Stimulated activated effector memory CD8-positive, alpha-beta T cell treated with anti-CD3 and anti-CD28 coated beads, Interleukin-12 subunit alpha, Interleukin-12 subunit beta, amount 100 ng/mL, for 72 hours (primary cell): ENCODE measurements around the gene PCBP4.
A peak's percentile ranks its signal among the peaks of the same experiment; 100 is the strongest.

ENCODE experiments used
- ATAC-seq: fragments of 150-1000 bp; cut with Tn5 transposase; 2 replicates; pipeline ENCODE4 v1.10.0; 2021
- DNase-seq, 2 donors: peaks; one replicate each; pipeline ENCODE4 v3.0.0; 2021 to 2022; ENCODE audit warnings: low spot score in 2 of 2
- H3K27ac Mint-ChIP-seq: one replicate; pipeline ENCODE4 v1.8.0; 2022; ENCODE audit warnings: mild to moderate bottlenecking, mixed read lengths
- H3K36me3 Mint-ChIP-seq: one replicate; pipeline ENCODE4 v1.8.0; 2022; ENCODE audit warnings: mild to moderate bottlenecking, mixed read lengths
- H3K4me1 Mint-ChIP-seq: one replicate; pipeline ENCODE4 v1.8.0; 2022; ENCODE audit warnings: mixed read lengths
- H3K4me3 Mint-ChIP-seq: one replicate; pipeline ENCODE4 v1.8.0; 2022; ENCODE audit warnings: mild to moderate bottlenecking, mixed read lengths
- H3K9me3 Mint-ChIP-seq: one replicate; pipeline ENCODE4 v1.8.0; 2022; ENCODE audit warnings: mixed read lengths

The PCBP4 gene

GRCh38 chr3:51944451-51945021 is 22.7 kb downstream of the PCBP4 start:
- DNase-seq (no peak), ATAC-seq (no peak)
- Mint-ChIP-seq H3K36me3 (peaks cover 4% of the 10 kb centered on the region), H3K4me1 (peaks cover 28% of the 10 kb centered on the region), H3K27ac (peak overlapping the region; percentile 26), H3K9me3 (no peaks in the 10 kb centered on the region), H3K4me3 (no peak overlapping the region)

- DNase-seq (no peak), ATAC-seq (no peak)
- peaks cover 4% of the 10 kb centered on the region for H3K36me3 Mint-ChIP-seq
- H3K27ac Mint-ChIP-seq: no peak overlapping the region
- peak overlapping the region; percentile 85 for H3K4me3 Mint-ChIP-seq
- peaks cover 34% of the 10 kb centered on the region for H3K4me1 Mint-ChIP-seq
- H3K9me3 Mint-ChIP-seq: no peaks in the 10 kb centered on the region
Measured at GRCh38 chr3:51943451-51944391, 23.5 kb downstream of the PCBP4 start.

DNA sequence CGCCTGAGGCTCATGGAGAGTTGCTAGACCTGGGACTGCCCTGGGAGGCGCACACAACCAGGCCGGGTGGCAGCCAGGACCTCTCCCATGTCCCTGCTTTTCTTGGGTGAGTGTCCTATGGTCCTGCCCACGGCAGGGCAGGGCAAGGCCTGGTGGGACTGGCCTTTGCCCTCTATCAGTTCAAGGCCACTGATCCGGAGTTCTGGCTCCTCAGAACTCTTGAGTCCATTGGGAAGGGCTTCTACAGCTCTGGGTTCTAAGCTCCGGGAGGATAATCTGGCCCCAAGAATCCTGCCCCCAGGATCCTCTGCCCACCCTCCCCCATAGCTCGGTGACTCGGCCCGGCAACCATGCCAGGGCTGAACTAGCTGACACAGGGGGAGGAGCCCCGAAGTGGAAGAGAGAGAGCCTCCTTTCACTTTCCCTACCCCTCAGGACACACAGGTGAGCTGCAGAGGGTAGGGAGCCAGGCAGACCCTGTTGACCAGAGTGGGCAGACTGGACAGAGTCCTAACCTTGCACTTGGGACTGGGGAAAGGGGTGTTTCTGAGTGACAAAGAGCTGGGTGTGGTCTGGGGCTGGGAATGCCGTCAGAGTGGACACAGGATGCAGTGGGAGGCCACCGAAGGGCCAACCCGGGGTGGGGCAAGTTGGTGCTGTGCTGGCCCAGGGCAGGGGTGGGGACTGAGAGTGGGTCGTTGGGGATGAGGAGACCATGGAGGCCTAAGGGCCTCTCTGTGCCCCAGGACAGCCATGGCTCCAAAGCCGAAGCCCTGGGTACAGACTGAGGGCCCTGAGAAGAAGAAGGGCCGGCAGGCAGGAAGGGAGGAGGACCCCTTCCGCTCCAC is 24.4 kb downstream of the PCBP4 start:
- DNase-seq (peak in 1 of 2 donors; percentile 76), ATAC-seq (peak; percentile 27)
- Mint-ChIP-seq H3K4me1 (peaks cover 34% of the 10 kb centered on the region), H3K36me3 (peaks cover 12% of the 10 kb centered on the region), H3K27ac (peak overlapping the region; percentile 89), H3K4me3 (peak overlapping the region; percentile 85), H3K9me3 (no peaks in the 10 kb centered on the region)

- no peaks in the 10 kb centered on the region for H3K9me3 Mint-ChIP-seq
- H3K4me3 Mint-ChIP-seq: peak within 1 kb of the TSS; percentile 85
- peaks cover 21% of the 10 kb centered on the region for H3K36me3 Mint-ChIP-seq
- ATAC-seq (peak; percentile 92), DNase-seq (peak; percentile 98 to 99)
- peaks cover 34% of the 10 kb centered on the region for H3K4me1 Mint-ChIP-seq
- H3K27ac Mint-ChIP-seq: peak within 1 kb of the TSS; percentile 89
Measured at GRCh38 chr3:51941798-51942602, 25.3 kb downstream of the PCBP4 start, which contains the start of the genes PARP3 and RRP9. TSS of gene PARP3 (plus strand) at chr3:51942363. CDS start at chr3:51943356, 993 bp downstream. TSS of gene RRP9 (minus strand) at chr3:51941904. CDS start at chr3:51941867, 37 bp downstream.

- H3K4me1 Mint-ChIP-seq: peaks cover 34% of the 10 kb centered on the region
- H3K36me3 Mint-ChIP-seq: peaks cover 26% of the 10 kb centered on the region
- DNase-seq (no peak), ATAC-seq (no peak)
- H3K9me3 Mint-ChIP-seq: no peaks in the 10 kb centered on the region
- H3K4me3 Mint-ChIP-seq: peak overlapping the region; percentile 85
- H3K27ac Mint-ChIP-seq: peak overlapping the region; percentile 89
Measured at GRCh38 chr3:51941463-51941797, 25.8 kb downstream of the PCBP4 start.

DNA sequence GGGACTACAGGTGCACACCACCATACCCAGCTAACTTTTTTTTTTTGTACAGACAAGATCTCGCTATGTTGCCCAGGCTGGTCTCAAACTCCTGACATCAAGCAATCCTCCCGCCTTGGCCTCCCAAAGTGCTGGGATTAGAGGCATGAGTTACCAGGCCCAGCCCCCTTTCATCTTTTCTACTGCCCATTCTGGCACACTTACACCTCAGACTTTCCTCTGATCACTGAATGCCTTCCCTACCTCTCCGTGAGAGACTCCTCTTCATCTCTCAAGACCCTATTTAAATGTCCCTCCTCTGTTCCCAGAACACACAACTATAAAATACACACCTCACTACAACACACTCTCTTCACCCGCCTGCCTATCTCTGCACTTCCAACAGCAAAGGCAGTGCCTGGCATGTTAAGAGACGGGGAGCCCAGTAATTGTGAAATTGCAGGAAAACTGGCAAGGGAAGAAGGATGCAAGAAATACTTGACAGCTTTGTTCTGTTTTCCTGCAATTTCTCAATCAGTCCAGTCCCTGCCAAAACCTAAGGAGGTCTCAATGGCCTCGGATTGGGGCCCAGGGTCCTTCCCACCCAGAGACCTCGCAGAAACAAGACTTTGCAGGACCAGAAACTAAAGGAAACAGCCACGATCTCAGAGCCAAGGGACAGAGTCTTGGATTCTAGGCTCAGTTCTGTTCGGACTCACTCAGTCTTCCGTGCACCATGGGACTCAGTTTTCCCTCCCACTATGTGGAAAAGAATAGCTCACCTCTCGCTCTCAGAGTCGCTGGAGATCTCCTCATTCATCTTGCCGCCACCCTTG is 26.4 kb downstream of the PCBP4 start:
- peak overlapping the region; percentile 20 for H3K27ac Mint-ChIP-seq
- H3K9me3 Mint-ChIP-seq: no peaks in the 10 kb centered on the region
- peaks cover 34% of the 10 kb centered on the region for H3K4me1 Mint-ChIP-seq
- ATAC-seq (no peak), DNase-seq (no peak)
- peaks cover 32% of the 10 kb centered on the region for H3K36me3 Mint-ChIP-seq
- peak overlapping the region; percentile 85 for H3K4me3 Mint-ChIP-seq

DNA sequence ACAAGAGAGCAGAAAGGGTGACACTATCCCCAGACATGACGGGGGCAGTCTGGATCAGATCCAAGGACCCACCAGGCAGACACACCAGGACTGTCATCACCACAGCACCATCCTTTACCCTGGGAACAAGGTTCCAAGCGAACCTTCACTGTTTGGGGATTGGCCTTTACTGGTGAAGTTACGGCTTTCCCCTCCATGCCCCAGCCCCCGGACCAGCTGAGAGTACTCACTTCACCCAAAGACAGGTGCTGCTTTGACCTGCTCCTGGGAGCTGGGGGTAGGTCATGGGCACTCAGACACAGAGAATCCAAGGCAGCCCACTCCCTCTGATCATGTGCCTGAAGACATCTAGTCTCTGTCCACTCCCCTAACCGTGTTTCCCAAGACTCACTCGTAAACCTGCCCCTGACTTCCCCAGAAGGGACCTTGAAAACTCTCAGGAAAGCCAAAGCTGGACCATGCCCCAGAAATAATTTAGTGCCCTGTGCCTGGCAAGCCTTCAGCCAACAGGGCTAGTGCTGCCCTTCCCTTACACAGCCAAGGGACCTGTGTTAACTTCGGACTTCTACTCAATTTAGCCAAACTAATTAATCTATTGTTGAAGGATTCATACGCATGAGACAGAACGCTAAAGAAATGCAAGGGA is 28.4 kb downstream of the PCBP4 start:
- no peak for DNase-seq
- H3K27ac Mint-ChIP-seq: peak overlapping the region; percentile 48
- no peak for ATAC-seq
- H3K4me3 Mint-ChIP-seq: no peak overlapping the region
- H3K9me3 Mint-ChIP-seq: no peaks in the 10 kb centered on the region
- H3K4me1 Mint-ChIP-seq: peaks cover 34% of the 10 kb centered on the region
- peaks cover 52% of the 10 kb centered on the region for H3K36me3 Mint-ChIP-seq

DNA sequence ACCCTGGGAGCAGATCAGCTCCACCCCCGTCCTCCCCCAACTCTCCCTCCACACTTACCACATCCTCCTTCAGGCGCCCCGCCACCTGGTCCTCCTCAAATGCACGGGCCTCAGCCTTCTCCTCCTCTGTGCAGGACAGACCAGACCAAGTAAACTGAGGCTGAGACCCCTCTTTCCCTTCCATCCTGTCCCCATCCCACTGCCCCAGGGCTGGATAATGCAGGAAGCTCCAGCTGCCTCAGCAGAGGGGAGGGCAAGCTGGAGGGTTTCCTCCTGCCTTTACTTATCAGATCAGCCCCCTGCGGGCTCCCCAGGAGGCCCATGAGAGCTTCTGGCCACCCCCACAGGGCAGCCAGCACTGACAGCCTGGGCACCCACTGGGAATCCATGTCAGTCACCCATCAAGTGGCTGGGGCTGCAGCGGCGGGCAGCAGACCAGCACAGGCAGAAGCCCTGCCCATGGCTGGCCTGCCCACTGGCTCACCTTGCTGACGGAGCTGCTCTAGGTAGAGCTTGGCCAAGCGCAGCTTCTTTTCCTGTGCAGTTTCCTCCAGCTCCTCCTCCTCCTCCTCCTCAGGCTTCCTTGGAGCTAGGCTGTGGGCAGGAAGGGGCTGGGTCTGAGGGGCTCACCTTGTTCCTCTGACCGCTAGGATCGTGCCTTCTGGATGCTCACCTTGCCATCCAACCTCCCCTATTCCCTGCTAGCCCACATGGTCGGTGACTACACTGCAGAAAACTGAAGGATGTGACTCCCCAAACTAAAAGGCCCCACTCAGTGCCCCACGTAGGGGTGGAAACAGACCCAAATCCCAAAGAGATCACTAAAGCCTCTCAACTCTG is 29.4 kb downstream of the PCBP4 start:
- Mint-ChIP-seq H3K4me1 (peaks cover 31% of the 10 kb centered on the region), H3K4me3 (no peak overlapping the region), H3K36me3 (peaks cover 53% of the 10 kb centered on the region), H3K9me3 (no peaks in the 10 kb centered on the region), H3K27ac (peak overlapping the region; percentile 48)
- no peak for ATAC-seq
- no peak for DNase-seq

DNA sequence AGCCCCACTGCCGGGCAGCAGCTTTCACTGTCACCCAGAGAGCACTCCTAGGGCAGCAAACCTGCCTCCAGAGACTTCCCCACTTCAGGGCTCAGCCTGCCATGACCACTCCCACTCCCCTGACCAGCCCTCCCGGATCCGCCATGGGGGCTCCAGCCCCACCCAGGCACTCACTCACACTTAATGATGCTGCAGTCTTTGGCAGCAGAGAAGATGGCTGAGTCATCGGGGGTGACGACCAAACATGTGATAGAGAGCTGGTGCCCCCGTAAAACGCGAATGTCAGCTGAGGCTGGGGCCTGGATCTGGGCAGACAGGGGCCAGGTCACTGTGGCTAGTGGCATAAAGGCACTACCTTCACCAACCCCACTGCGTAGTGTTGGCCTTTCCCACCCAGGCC is 30.2 kb downstream of the PCBP4 start:
- H3K36me3 Mint-ChIP-seq: peaks cover 61% of the 10 kb centered on the region
- no peak for ATAC-seq
- no peak overlapping the region for H3K27ac Mint-ChIP-seq
- no peak overlapping the region for H3K4me3 Mint-ChIP-seq
- H3K9me3 Mint-ChIP-seq: no peaks in the 10 kb centered on the region
- H3K4me1 Mint-ChIP-seq: peaks cover 23% of the 10 kb centered on the region
- peak in 1 of 2 donors; percentile 47 for DNase-seq

GRCh38 chr3:51935886-51936755 is 31.1 kb downstream of the PCBP4 start:
- H3K4me1 Mint-ChIP-seq: peaks cover 18% of the 10 kb centered on the region
- no peak for ATAC-seq
- H3K9me3 Mint-ChIP-seq: no peaks in the 10 kb centered on the region
- no peak overlapping the region for H3K4me3 Mint-ChIP-seq
- DNase-seq: peak in 1 of 2 donors; percentile 40
- H3K36me3 Mint-ChIP-seq: peaks cover 70% of the 10 kb centered on the region
- H3K27ac Mint-ChIP-seq: no peak overlapping the region

DNA sequence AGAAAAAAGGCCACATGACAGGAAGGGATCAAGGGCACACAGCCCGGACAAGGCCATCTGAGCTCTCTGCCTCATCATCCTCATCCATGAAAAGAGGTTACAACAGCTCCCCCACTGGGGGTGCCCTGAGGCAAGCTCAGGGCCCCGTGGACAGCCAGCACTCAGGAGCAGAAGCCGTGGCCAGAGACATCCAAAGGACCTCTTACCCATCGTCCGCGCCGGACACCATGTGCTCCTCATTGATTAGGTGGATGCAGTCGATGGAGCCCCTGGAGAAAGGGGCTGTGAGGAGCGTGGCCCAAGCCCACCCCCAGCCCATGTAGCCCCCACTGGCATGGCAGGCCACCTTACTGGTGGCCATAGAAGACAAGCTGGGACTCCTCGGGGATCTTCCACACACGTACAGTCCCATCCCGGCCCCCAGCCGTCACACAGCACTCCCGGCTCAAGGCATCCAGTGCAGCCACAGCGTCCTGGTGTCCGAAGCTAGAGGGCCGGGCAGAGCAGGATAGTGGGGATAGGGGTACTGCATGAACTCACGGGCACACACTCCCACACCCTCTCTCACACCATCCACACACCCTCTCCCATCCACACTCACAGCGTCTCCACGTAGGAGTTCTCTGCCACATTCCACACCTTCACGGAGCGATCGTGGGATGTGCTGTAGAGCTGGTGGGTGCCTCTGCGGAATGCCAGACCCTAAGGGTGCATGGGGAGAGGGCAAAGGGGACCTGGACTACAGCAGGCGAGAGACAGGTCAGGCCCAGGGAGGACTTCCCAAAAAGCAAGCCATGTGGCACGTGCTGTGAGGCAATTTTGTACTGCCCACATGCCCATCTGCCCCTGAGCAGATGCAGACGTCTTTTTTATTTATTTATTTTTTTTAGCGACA is 32.0 kb downstream of the PCBP4 start:
- no peaks in the 10 kb centered on the region for H3K9me3 Mint-ChIP-seq
- H3K27ac Mint-ChIP-seq: no peak overlapping the region
- H3K36me3 Mint-ChIP-seq: peaks cover 67% of the 10 kb centered on the region
- DNase-seq (peak in 1 of 2 donors; percentile 46), ATAC-seq (no peak)
- no peak overlapping the region for H3K4me3 Mint-ChIP-seq
- H3K4me1 Mint-ChIP-seq: peaks cover 9% of the 10 kb centered on the region
